ENCODE results near the gene SREBF1.

- TF ChIP-seq, protein P1, sequence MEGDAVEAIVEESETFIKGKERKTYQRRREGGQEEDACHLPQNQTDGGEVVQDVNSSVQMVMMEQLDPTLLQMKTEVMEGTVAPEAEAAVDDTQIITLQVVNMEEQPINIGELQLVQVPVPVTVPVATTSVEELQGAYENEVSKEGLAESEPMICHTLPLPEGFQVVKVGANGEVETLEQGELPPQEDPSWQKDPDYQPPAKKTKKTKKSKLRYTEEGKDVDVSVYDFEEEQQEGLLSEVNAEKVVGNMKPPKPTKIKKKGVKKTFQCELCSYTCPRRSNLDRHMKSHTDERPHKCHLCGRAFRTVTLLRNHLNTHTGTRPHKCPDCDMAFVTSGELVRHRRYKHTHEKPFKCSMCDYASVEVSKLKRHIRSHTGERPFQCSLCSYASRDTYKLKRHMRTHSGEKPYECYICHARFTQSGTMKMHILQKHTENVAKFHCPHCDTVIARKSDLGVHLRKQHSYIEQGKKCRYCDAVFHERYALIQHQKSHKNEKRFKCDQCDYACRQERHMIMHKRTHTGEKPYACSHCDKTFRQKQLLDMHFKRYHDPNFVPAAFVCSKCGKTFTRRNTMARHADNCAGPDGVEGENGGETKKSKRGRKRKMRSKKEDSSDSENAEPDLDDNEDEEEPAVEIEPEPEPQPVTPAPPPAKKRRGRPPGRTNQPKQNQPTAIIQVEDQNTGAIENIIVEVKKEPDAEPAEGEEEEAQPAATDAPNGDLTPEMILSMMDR (conservative IDR thresholded peaks at IDR 0.05; ENCODE audit: low read depth, low read length): no peak
- TF ChIP-seq POLR2A (IDR thresholded peaks at IDR 0.05; ENCODE audit: low read depth, low read length) (no peak), ELK1 (IDR thresholded peaks at IDR 0.05; ENCODE audit: borderline replicate concordance, low read depth, low read length) (no peak), SMC3 (IDR thresholded peaks at IDR 0.05; ENCODE audit: low read depth, low read length) (no peak), BHLHE40 (IDR thresholded peaks at IDR 0.05; ENCODE audit: low read depth, low read length) (no peak), RAD21 (IDR thresholded peaks at IDR 0.05; ENCODE audit: low read length) (no peak), CHD1 (IDR thresholded peaks at IDR 0.05; ENCODE audit: low read depth, low read length) (no peak), MXI1 (IDR thresholded peaks at IDR 0.05; ENCODE audit: borderline replicate concordance, low read depth, low read length) (no peak), RFX5 (IDR thresholded peaks at IDR 0.05; ENCODE audit: low read depth, low read length) (no peak), CEBPB (IDR thresholded peaks at IDR 0.05; ENCODE audit: low read depth, low read length) (no peak), MAFK (IDR thresholded peaks at IDR 0.05; ENCODE audit: low read depth, low read length) (no peak)
- TF ChIP-seq, protein P2, sequence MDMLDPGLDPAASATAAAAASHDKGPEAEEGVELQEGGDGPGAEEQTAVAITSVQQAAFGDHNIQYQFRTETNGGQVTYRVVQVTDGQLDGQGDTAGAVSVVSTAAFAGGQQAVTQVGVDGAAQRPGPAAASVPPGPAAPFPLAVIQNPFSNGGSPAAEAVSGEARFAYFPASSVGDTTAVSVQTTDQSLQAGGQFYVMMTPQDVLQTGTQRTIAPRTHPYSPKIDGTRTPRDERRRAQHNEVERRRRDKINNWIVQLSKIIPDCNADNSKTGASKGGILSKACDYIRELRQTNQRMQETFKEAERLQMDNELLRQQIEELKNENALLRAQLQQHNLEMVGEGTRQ (IDR thresholded peaks at IDR 0.05; ENCODE audit: low read depth, low read length): no peak
Observed at GRCh38 chr17:17883801-17884200, 47.0 kb upstream of the SREBF1 start.

Measured in IMR-90 (cell line).